Bronchial epithelial cell (primary cell): Measurements from ENCODE around the gene SH3YL1. TPM values are rescaled to one million over a fixed set of nuclear protein-coding genes. Genes with fewer than 3 reads are reported as not detected.

ENCODE experiments used
- DNase-seq: peaks from one replicate; pipeline ENCODE4 v3.0.0-alpha.2; 2010; ENCODE audit warnings: low read depth
- FAIRE-seq: peaks from 2 replicates; lab custom pipeline; 2011; peaks lifted over from hg19 to GRCh38; lab: Jason Lieb, UNC
- H3K27me3 ChIP-seq: 2 replicates; pipeline ENCODE4 v1.5.1; 2011; ENCODE audit warnings: low read length; ENCODE audit not compliant: control insufficient read depth, insufficient read depth
- H3K36me3 ChIP-seq: 2 replicates; pipeline ENCODE4 v1.5.1; 2011; ENCODE audit warnings: low read length; ENCODE audit not compliant: control insufficient read depth, insufficient read depth
- H3K4me3 ChIP-seq: 2 replicates; pipeline ENCODE4 v1.5.1; 2011; ENCODE audit warnings: mild to moderate bottlenecking, low read depth, low read length, control low read depth
- total RNA-seq: library from RNA; depleted of rRNA; stranded (reverse); fragments of >200 nt; gene quantifications from 2 replicates; pipeline ENCODE4 v1.2.1, GENCODE V29; 2014
- TF ChIP-seq, protein P1 (sequence below): IDR thresholded peaks from 2 replicates; pipeline ENCODE4 v1.5.1; 2011; ENCODE audit warnings: mild to moderate bottlenecking, moderate library complexity, low read length, control low read depth, inconsistent platforms; ENCODE audit not compliant: insufficient read depth, severe bottlenecking

SH3YL1 gene
- total RNA-seq, 1 donor from 2014 or later: 104 TPM

DNA sequence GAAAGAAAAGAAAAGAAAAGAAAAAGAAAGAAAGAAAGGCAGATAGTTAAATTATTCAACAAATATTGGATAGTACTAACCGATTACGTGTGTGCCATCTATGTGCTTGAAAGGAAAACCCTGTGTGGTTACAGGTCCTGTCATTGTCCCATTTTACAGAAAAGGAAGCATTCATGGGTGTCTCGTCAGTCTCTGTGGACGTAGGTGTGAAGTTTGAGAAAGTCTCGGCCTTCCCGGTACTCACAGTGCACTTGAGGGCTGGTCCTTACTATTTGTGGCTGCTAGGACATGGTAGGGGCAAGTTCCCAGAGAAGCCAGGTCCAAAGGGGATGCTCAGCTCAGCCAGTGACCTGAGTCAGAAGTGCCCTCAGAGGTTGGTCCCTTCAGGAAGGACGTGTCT is 19.3 kb downstream of the SH3YL1 start:
- Histone ChIP-seq H3K4me3 (no peak overlapping the region), H3K36me3 (peaks cover 14% of the 10 kb centered on the region), H3K27me3 (no peaks in the 10 kb centered on the region)
- no peak for FAIRE-seq
- TF ChIP-seq, protein P1, sequence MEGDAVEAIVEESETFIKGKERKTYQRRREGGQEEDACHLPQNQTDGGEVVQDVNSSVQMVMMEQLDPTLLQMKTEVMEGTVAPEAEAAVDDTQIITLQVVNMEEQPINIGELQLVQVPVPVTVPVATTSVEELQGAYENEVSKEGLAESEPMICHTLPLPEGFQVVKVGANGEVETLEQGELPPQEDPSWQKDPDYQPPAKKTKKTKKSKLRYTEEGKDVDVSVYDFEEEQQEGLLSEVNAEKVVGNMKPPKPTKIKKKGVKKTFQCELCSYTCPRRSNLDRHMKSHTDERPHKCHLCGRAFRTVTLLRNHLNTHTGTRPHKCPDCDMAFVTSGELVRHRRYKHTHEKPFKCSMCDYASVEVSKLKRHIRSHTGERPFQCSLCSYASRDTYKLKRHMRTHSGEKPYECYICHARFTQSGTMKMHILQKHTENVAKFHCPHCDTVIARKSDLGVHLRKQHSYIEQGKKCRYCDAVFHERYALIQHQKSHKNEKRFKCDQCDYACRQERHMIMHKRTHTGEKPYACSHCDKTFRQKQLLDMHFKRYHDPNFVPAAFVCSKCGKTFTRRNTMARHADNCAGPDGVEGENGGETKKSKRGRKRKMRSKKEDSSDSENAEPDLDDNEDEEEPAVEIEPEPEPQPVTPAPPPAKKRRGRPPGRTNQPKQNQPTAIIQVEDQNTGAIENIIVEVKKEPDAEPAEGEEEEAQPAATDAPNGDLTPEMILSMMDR: no peak
- no peak for DNase-seq

DNA sequence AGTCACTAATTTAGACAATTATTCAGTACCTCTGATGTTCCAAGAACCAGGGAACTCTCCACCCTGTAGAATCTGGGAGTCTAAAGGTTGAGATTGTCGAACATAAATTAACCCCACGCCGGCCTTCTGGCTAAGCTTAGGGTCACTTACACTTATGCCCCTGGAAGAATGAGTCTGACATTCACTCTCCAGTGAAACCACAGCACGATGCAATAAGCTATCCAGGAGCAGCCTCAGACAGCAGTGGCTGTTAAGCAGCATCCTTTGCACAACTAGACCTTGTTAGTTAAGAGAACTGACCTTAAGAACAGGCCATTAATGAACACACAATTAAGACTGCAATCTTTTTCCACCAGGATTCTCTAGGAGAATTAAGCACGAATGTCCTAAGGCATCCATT is 25.0 kb downstream of the SH3YL1 start:
- TF ChIP-seq, protein P1: no peak
- no peak overlapping the region for H3K4me3 ChIP-seq
- H3K27me3 ChIP-seq: no peaks in the 10 kb centered on the region
- peaks cover 6% of the 10 kb centered on the region for H3K36me3 ChIP-seq
- DNase-seq (no peak), FAIRE-seq (no peak)

DNA sequence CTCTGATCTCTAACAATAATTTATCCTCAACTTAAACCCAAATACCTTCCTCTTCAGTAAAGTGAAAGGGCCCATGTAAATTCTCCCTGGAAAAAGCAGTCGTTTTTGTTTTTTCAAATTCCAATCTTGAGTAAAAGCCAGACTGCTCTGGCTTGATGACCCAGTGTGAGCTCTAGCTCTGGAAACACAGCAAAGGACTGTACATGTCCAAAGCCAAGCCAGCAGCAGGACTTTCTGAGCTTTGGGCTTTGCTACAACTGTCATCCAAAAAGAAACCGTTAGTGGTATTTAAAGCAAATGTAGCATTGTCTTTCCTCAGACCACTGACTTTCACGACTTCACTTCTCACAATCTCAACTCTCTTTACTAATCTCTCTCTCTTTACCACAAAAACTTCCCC is 25.4 kb downstream of the SH3YL1 start:
- no peak for DNase-seq
- Histone ChIP-seq H3K36me3 (peaks cover 4% of the 10 kb centered on the region), H3K4me3 (no peak overlapping the region), H3K27me3 (no peaks in the 10 kb centered on the region)
- FAIRE-seq: no peak
- TF ChIP-seq, protein P1: no peak

DNA sequence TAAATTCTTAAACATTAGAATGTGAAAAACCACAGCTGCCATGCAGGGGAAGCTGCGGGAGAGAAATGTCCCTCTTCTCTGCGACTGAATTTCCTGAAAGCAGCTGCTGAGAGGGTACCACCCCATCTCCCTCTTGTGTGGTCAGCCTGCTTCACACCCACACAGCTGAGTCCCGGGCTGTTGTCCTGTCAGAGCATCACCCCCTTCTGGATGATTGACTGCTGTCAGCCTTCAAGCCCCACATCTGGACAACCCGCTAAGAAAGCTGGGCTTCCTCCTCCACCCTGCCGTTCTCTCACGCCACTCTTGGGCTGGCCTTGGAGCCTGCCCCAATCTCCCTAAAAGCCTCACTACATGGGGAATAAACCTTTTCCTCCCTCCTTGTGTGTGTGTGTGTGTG is 26.0 kb downstream of the SH3YL1 start:
- FAIRE-seq (no peak), DNase-seq (no peak)
- Histone ChIP-seq H3K4me3 (no peak overlapping the region), H3K36me3 (peaks cover 2% of the 10 kb centered on the region), H3K27me3 (no peaks in the 10 kb centered on the region)
- TF ChIP-seq, protein P1: no peak

DNA sequence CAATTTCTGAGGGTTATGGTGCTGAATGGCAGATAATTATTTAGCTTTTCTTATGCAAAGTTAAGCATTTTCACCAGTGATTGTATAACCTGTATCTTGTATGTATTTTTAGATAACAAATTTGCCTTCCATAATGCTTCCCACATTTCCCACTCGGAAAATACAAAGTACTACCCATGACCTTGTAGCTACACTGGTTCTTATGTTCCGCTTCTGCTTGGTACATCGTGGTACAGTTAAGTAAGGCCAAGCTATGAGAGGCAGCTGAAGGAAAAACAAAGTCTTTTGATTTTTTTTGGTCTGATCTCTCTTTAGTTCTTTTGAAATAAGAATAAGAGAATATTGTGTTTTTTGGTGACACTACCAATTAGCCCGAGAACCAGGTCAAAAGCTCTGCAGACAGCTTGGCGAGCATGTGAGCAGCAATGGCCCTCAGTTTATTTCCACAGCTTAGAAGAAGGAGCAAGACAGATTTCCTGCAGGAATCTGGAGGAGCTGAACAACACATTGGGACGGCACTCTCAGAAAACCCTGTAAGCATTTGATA is 26.8 kb downstream of the SH3YL1 start:
- no peaks in the 10 kb centered on the region for H3K27me3 ChIP-seq
- DNase-seq (no peak), FAIRE-seq (no peak)
- no peak overlapping the region for H3K4me3 ChIP-seq
- TF ChIP-seq, protein P1: no peak
- H3K36me3 ChIP-seq: peaks cover 2% of the 10 kb centered on the region

DNA sequence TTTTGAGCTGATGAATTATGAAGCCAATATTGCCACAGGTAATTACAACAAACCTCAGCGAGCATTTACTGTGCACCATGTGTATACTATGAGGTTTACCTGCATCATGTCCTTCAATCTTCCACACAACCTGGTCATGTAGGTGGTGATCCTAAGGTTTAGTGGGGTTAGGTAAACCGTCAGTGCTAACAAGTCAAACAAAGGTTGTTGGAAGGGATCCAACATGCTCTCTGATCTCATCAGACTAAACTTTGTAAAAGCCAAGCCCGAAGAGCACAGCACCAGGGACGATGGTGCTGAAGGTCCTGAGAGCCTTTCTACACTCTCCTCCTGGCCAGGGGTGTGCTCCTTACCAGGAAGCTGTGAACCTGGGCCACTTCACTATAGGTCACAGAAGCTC is 29.4 kb downstream of the SH3YL1 start:
- peaks cover 7% of the 10 kb centered on the region for H3K36me3 ChIP-seq

More for the DNA sequence above, 29.4 kb downstream of the SH3YL1 start:
- no peak overlapping the region for H3K4me3 ChIP-seq
- FAIRE-seq: no peak
- no peak for DNase-seq
- TF ChIP-seq, protein P1: no peak
- H3K27me3 ChIP-seq: no peaks in the 10 kb centered on the region
